Measurements from ENCODE around the gene OVAAL. TPM values are rescaled to one million over a fixed set of nuclear protein-coding genes. Genes with fewer than 3 reads are reported as not detected.

The OVAAL gene
- total RNA-seq = under 1 TPM; 0.39 to 0.69 (median 0.43) TPM
- 1.7 TPM for polyA plus RNA-seq
- long read RNA-seq, donor 1 = 0 reads
- long read RNA-seq, donor 2, partial matches to known transcripts = 0 of 1 reads
- long read RNA-seq, donor 2, other reads (novel, unspliced or antisense) = 1 of 1 reads
- long read RNA-seq, donor 3, partial matches to known transcripts = 0 of 1 reads
- long read RNA-seq, donor 3, other reads (novel, unspliced or antisense) = 1 of 1 reads
- long read RNA-seq, donor 4, partial matches to known transcripts = 0 of 1 reads
- long read RNA-seq, donor 4, other reads (novel, unspliced or antisense) = 1 of 1 reads

- no peak within 1 kb of the TSS for H3K27ac ChIP-seq (ENCODE audit: low read length)
- no peak for ATAC-seq
- peaks cover 3% of the 10 kb centered on the region for H3K4me1 ChIP-seq (ENCODE audit: control insufficient read depth, insufficient read depth, low read length)
- 77% methylated on average over 6 of the region's 6 CpGs for WGBS
- H3K27me3 ChIP-seq (ENCODE audit: control insufficient read depth, insufficient read depth) = no peaks in the 10 kb centered on the region
- no peak for DNase-seq
- intact Hi-C loops (cut with DNase I) = no loop called here
- H3K9me3 ChIP-seq (ENCODE audit: control insufficient read depth, low read length) = no peaks in the 10 kb centered on the region
- no peak within 1 kb of the TSS for H3K4me3 ChIP-seq (ENCODE audit: low read length)
Measured at GRCh38 chr1:180558664-180559063, at the start of gene OVAAL. Gene OVAAL, plus strand, starts transcription at chr1:180558964.

GRCh38 chr1:180510882-180511281 lies 47.9 kb upstream of the OVAAL start:
- Histone ChIP-seq H3K27me3 (ENCODE audit: control insufficient read depth, insufficient read depth) (no peaks in the 10 kb centered on the region), H3K4me3 (ENCODE audit: low read length) (no peak overlapping the region), H3K9me3 (ENCODE audit: control insufficient read depth, low read length) (no peaks in the 10 kb centered on the region), H3K4me1 (ENCODE audit: control insufficient read depth, insufficient read depth, low read length) (no peaks in the 10 kb centered on the region), H3K27ac (ENCODE audit: low read length) (no peak overlapping the region)
- WGBS = 98% methylated on average over 2 of the region's 2 CpGs
- intact Hi-C loops (cut with DNase I) = no loop called here
- DNase-seq (no peak), ATAC-seq (no peak)

- ATAC-seq (no peak), DNase-seq (no peak)
- no peaks in the 10 kb centered on the region for H3K4me1 ChIP-seq (ENCODE audit: control insufficient read depth, insufficient read depth, low read length)
- WGBS = 82% methylated on average over 6 of the region's 6 CpGs
- no peaks in the 10 kb centered on the region for H3K9me3 ChIP-seq (ENCODE audit: control insufficient read depth, low read length)
- H3K27ac ChIP-seq (ENCODE audit: low read length) = no peak overlapping the region
- no peak overlapping the region for H3K4me3 ChIP-seq (ENCODE audit: low read length)
- intact Hi-C loops (cut with DNase I) = no loop called here
- H3K27me3 ChIP-seq (ENCODE audit: control insufficient read depth, insufficient read depth) = no peaks in the 10 kb centered on the region
Measured at GRCh38 chr1:180513531-180513930, 45.2 kb upstream of the OVAAL start.

- 26% methylated on average over 3 of the region's 3 CpGs for WGBS
- ATAC-seq = no peak
- Histone ChIP-seq H3K4me1 (ENCODE audit: control insufficient read depth, insufficient read depth, low read length) (peaks cover 3% of the 10 kb centered on the region), H3K27me3 (ENCODE audit: control insufficient read depth, insufficient read depth) (no peaks in the 10 kb centered on the region), H3K27ac (ENCODE audit: low read length) (no peak overlapping the region), H3K9me3 (ENCODE audit: control insufficient read depth, low read length) (no peaks in the 10 kb centered on the region), H3K4me3 (ENCODE audit: low read length) (no peak overlapping the region)
- intact Hi-C loops (cut with DNase I) = loop anchor here in 3 of 4 donors (5.0 kb wide), 2 partner anchors 347 to 652 kb away; no protein-coding TSS in a partner anchor
- DNase-seq = no peak
Measured at GRCh38 chr1:180515364-180515763, 43.4 kb upstream of the OVAAL start.

GRCh38 chr1:180515857-180516388 lies 42.8 kb upstream of the OVAAL start:
- Histone ChIP-seq H3K9me3 (ENCODE audit: control insufficient read depth, low read length) (no peaks in the 10 kb centered on the region), H3K27ac (ENCODE audit: low read length) (no peak overlapping the region)
- intact Hi-C loops (cut with DNase I) = loop anchor here in 3 of 4 donors (5.0 kb wide), 2 partner anchors 346 to 651 kb away; no protein-coding TSS in a partner anchor

GRCh38 chr1:180519846-180520245 lies 38.9 kb upstream of the OVAAL start:
- Histone ChIP-seq H3K4me3 (ENCODE audit: low read length) (no peak overlapping the region), H3K27ac (ENCODE audit: low read length) (peak overlapping the region; percentile 53), H3K4me1 (ENCODE audit: control insufficient read depth, insufficient read depth, low read length) (peaks cover 7% of the 10 kb centered on the region), H3K9me3 (ENCODE audit: control insufficient read depth, low read length) (no peaks in the 10 kb centered on the region), H3K27me3 (ENCODE audit: control insufficient read depth, insufficient read depth) (no peaks in the 10 kb centered on the region)
- 42% methylated on average over 4 of the region's 4 CpGs for WGBS
- intact Hi-C loops (cut with DNase I) = loop anchor here in 3 of 4 donors (5.0 kb wide), 2 partner anchors 342 to 647 kb away; no protein-coding TSS in a partner anchor
- ATAC-seq = peak in 1 of 2 donors; percentile 36
- no peak for DNase-seq

More at GRCh38 chr1:180515857-180516388, 42.8 kb upstream of the OVAAL start:
- Histone ChIP-seq H3K4me1 (ENCODE audit: control insufficient read depth, insufficient read depth, low read length) (peaks cover 3% of the 10 kb centered on the region), H3K4me3 (ENCODE audit: low read length) (no peak overlapping the region), H3K27me3 (ENCODE audit: control insufficient read depth, insufficient read depth) (no peaks in the 10 kb centered on the region)
- WGBS = 11% methylated on average over 8 of the region's 8 CpGs
- ATAC-seq (peak; percentile 96 to 97), DNase-seq (peak in 2 of 3 donors; percentile 51 to 57)

GRCh38 chr1:180521474-180522212 lies 37.1 kb upstream of the OVAAL start:
- ATAC-seq = no peak
- H3K4me3 ChIP-seq (ENCODE audit: low read length) = no peak overlapping the region
- no peaks in the 10 kb centered on the region for H3K27me3 ChIP-seq (ENCODE audit: control insufficient read depth, insufficient read depth)
- 58% methylated on average over 9 of the region's 9 CpGs for whole genome bisulfite sequencing
- intact Hi-C loops (cut with DNase I) = loop anchor here in 1 of 4 donors (5.0 kb wide), 1 partner anchor 341 kb away; no protein-coding TSS in a partner anchor
- H3K9me3 ChIP-seq (ENCODE audit: control insufficient read depth, low read length) = no peaks in the 10 kb centered on the region
- H3K4me1 ChIP-seq (ENCODE audit: control insufficient read depth, insufficient read depth, low read length) = peaks cover 7% of the 10 kb centered on the region
- peak overlapping the region; percentile 9 for H3K27ac ChIP-seq (ENCODE audit: low read length)
- no peak for DNase-seq

- Histone ChIP-seq H3K4me1 (ENCODE audit: control insufficient read depth, insufficient read depth, low read length) (peaks cover 7% of the 10 kb centered on the region), H3K4me3 (ENCODE audit: low read length) (no peak overlapping the region), H3K27me3 (ENCODE audit: control insufficient read depth, insufficient read depth) (no peaks in the 10 kb centered on the region), H3K9me3 (ENCODE audit: control insufficient read depth, low read length) (no peaks in the 10 kb centered on the region), H3K27ac (ENCODE audit: low read length) (peak overlapping the region; percentile 9)
- intact Hi-C loops (cut with DNase I) = loop anchor here in 1 of 4 donors (5.0 kb wide), 1 partner anchor 340 kb away; no protein-coding TSS in a partner anchor
- ATAC-seq = peak in 1 of 2 donors; percentile 21
- DNase-seq = no peak
- WGBS = 36% methylated on average over 7 of the region's 7 CpGs
Measured at GRCh38 chr1:180522213-180522515, 36.6 kb upstream of the OVAAL start.

- H3K27me3 ChIP-seq (ENCODE audit: control insufficient read depth, insufficient read depth) = no peaks in the 10 kb centered on the region
- ATAC-seq (no peak), DNase-seq (no peak)
- no peak overlapping the region for H3K4me3 ChIP-seq (ENCODE audit: low read length)
- intact Hi-C loops (cut with DNase I) = loop anchor here in 1 of 4 donors (5.0 kb wide), 1 partner anchor 338 kb away; no protein-coding TSS in a partner anchor
- H3K4me1 ChIP-seq (ENCODE audit: control insufficient read depth, insufficient read depth, low read length) = peaks cover 7% of the 10 kb centered on the region
- 72% methylated on average over 7 of the region's 7 CpGs for WGBS
- no peaks in the 10 kb centered on the region for H3K9me3 ChIP-seq (ENCODE audit: control insufficient read depth, low read length)
- H3K27ac ChIP-seq (ENCODE audit: low read length) = no peak overlapping the region
Measured at GRCh38 chr1:180524160-180524914, 34.4 kb upstream of the OVAAL start.

GRCh38 chr1:180524915-180525714 lies 33.6 kb upstream of the OVAAL start:
- ATAC-seq (no peak), DNase-seq (no peak)
- Histone ChIP-seq H3K27me3 (ENCODE audit: control insufficient read depth, insufficient read depth) (no peaks in the 10 kb centered on the region), H3K4me3 (ENCODE audit: low read length) (no peak overlapping the region), H3K27ac (ENCODE audit: low read length) (no peak overlapping the region), H3K9me3 (ENCODE audit: control insufficient read depth, low read length) (no peaks in the 10 kb centered on the region), H3K4me1 (ENCODE audit: control insufficient read depth, insufficient read depth, low read length) (peaks cover 4% of the 10 kb centered on the region)
- 63% methylated on average over 7 of the region's 7 CpGs for WGBS
- intact Hi-C loops (cut with DNase I) = loop anchor here in 2 of 4 donors (5.0 kb wide), 2 partner anchors 337 to 647 kb away; no protein-coding TSS in a partner anchor
